GM15510 (cell line): ENCODE data around the gene BGN.

ENCODE experiments used
- POLR2A ChIP-seq: IDR thresholded peaks from 3 replicates; pipeline ENCODE4 v1.6.1; 2011; ENCODE audit warnings: borderline replicate concordance; ENCODE audit not compliant: insufficient read length; ENCODE audit errors: extremely low read depth

The BGN gene

GRCh38 chrX:153494541-153495361 lies at the start of gene BGN:
Gene BGN (plus strand): TSS chrX:153494980. CDS start chrX:153504632, 9,652 bp downstream.
- no peak for TF ChIP-seq POLR2A

GRCh38 chrX:153445106-153445855 lies 49.5 kb upstream of the BGN start:
- no peak for TF ChIP-seq POLR2A

GRCh38 chrX:153445856-153446635 lies 48.7 kb upstream of the BGN start, which contains the start of gene TREX2:
Gene TREX2 (minus strand): TSS chrX:153446056. CDS start chrX:153445430, 626 bp downstream.
- TF ChIP-seq POLR2A = no peak

GRCh38 chrX:153446636-153446936 lies 48.2 kb upstream of the BGN start:
- TF ChIP-seq POLR2A = no peak

GRCh38 chrX:153446950-153447580 lies 47.7 kb upstream of the BGN start:
- TF ChIP-seq POLR2A = no peak

GRCh38 chrX:153447581-153447960 lies 47.2 kb upstream of the BGN start:
- no peak for TF ChIP-seq POLR2A

- TF ChIP-seq POLR2A = no peak
These were observed 46.0 kb upstream of the BGN start for GRCh38 chrX:153448556-153449367.

- TF ChIP-seq POLR2A = no peak
These were observed 45.2 kb upstream of the BGN start for GRCh38 chrX:153449368-153450113.

GRCh38 chrX:153450114-153450948 lies 44.4 kb upstream of the BGN start:
- no peak for TF ChIP-seq POLR2A

GRCh38 chrX:153450949-153451277 lies 43.9 kb upstream of the BGN start:
- no peak for TF ChIP-seq POLR2A

GRCh38 chrX:153454901-153455550 lies 39.8 kb upstream of the BGN start:
- no peak for TF ChIP-seq POLR2A

- no peak for TF ChIP-seq POLR2A
These were observed 39.2 kb upstream of the BGN start for GRCh38 chrX:153455571-153455970.
